Measurements from ENCODE around the gene FBXW7. TPM values are rescaled to one million over a fixed set of nuclear protein-coding genes. Genes with fewer than 3 reads are reported as not detected.

FBXW7 gene
- total and polyA plus RNA-seq, 2 of the 13 experiments (the other 11 are each of a cell fraction or from before 2014, with no cell fraction given): 5.0 to 40.9 TPM

DNA sequence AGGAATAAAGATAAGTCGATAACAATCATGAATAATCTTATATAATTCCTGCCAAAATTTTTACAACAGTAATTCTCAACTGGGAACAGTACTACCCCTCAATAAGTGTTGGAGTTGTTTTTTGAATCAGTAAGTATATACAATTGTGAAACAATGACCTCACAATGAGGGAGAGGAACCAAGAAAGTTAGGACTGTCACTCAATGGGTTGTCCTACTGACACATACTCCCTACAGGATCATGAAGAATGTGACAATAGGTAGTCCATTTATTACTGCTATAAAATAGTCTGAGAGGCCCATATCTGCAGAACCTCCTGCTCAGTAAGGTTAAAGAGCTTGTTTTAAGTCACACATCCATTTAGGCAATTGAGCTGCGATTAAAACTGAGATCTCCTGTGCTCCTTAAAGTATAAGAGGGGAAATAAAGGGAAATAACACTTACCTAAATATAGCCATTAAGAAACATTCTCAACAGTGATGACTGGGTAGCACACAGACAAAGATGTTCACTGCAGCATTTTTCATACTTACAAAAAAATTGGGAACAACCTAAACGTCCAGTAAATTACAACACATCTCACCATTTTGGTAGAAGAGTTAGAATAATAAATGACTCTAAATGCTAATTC, 26.2 kb downstream of the FBXW7 start:
- H2AFZ ChIP-seq (ENCODE audit: low read length): no peak overlapping the region
- TF ChIP-seq STAT5B (CRISPR knock-in tag; IDR thresholded peaks at IDR 0.05): no peak
- no peak for TF ChIP-seq TBX2 (CRISPR knock-in tag; IDR thresholded peaks at IDR 0.05; ENCODE audit: borderline replicate concordance)
- no peak for TF ChIP-seq RELA (CRISPR knock-in tag; IDR thresholded peaks at IDR 0.05)
- 97% methylated on average over 3 of the region's 3 CpGs for WGBS (ENCODE audit: low lambda C conversion rate)
- 0 out of 2 replicates have a peak, but pooled peaks cover 2% of the 10 kb centered on the region for H4K20me1 ChIP-seq (ENCODE audit: insufficient read depth, low read length)
- H3K9me3 ChIP-seq (ENCODE audit: low read length): no peaks in the 10 kb centered on the region
- no peak overlapping the region for H3K4me2 ChIP-seq (ENCODE audit: low read depth, low read length)
- in situ Hi-C loops (cut with HindIII; ENCODE audit: extremely low pct_ligation_motif_present, low pct_unique_long_range_greater_than_20kb) (no loop called here), intact Hi-C loops (cut with micrococcal nuclease; ENCODE audit: unreplicated experiment) (no loop called here)
- no peaks in the 10 kb centered on the region for H3K36me3 ChIP-seq (replicated peaks in 1 of 2; ENCODE audit: control insufficient read depth in 1 of 2, insufficient read depth in 2 of 2, low read length in 2 of 2)
- CTCF ChIA-PET (ENCODE audit: low intra/inter-chr PET ratio, low total read pairs): no interaction called here
- no peak for ATAC-seq
- no peaks in the 10 kb centered on the region for H3K4me1 ChIP-seq (ENCODE audit: insufficient read depth, low read length)
- no peaks in the 10 kb centered on the region for H3K27me3 ChIP-seq (ENCODE audit: control insufficient read depth in 1 of 2, insufficient read depth in 2 of 2, low read length in 2 of 2)
- FAIRE-seq: no peak
- H3K9ac ChIP-seq (ENCODE audit: insufficient read depth, low read depth, low read length): no peak overlapping the region
- POLR2A ChIA-PET: no interaction called here
- peaks cover 21% of the 10 kb centered on the region for H3K79me2 ChIP-seq (ENCODE audit: insufficient read depth, low read length)
- H3K4me3 ChIP-seq (replicated peaks in 1 of 3; ENCODE audit: insufficient read depth in 1 of 3, low read depth in 2 of 3, low read length in 3 of 3): no peak overlapping the region
- no TSS peak for BruUV-seq (replicated peaks)
- DNase-seq (ENCODE audit: low spot score): no peak
- H3K27ac ChIP-seq (ENCODE audit: extremely low read length, insufficient read depth, low read length): no peak overlapping the region

DNA sequence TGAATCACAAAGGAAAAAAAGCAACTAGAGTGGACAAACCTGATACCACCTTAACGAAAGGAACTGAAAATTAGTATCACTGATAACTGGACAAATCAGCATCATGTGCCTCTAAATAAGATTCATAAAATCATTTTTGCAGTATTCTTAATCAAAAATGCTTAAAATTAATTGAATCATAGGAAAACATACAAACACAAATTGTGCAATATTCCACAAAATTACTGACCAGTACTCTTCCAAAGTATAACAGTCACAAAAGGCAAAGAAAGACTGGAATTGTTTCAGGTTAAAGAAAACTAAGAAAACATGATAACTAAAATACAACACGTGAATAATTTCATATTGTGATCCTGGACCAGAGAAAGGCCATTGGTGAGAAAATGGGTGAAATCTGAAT, 27.1 kb downstream of the FBXW7 start:
- CTCF ChIA-PET (ENCODE audit: low intra/inter-chr PET ratio, low total read pairs): no interaction called here
- TF ChIP-seq FIP1L1 (IDR thresholded peaks at IDR 0.05; ENCODE audit: borderline replicate concordance, insufficient read depth, low read depth, low read length) (no peak), PHF8 (CRISPR knock-in tag; IDR thresholded peaks at IDR 0.05) (no peak), DR1 (CRISPR knock-in tag; IDR thresholded peaks at IDR 0.05) (no peak), TBX2 (CRISPR knock-in tag; IDR thresholded peaks at IDR 0.05; ENCODE audit: borderline replicate concordance) (no peak), SSRP1 (CRISPR knock-in tag; IDR thresholded peaks at IDR 0.05) (no peak), NFKBIZ (CRISPR knock-in tag; IDR thresholded peaks at IDR 0.05) (no peak), SRSF4 (IDR thresholded peaks at IDR 0.05; ENCODE audit: low read depth, low read length, poor library complexity, severe bottlenecking) (no peak), RBFOX2 (IDR thresholded peaks at IDR 0.05; ENCODE audit: low read depth, low read length) (no peak), NR2F1 (CRISPR knock-in tag; IDR thresholded peaks at IDR 0.05) (no peak), ZNF180 (CRISPR knock-in tag; IDR thresholded peaks at IDR 0.05; ENCODE audit: borderline replicate concordance, low read depth) (no peak), REPIN1 (CRISPR knock-in tag; IDR thresholded peaks at IDR 0.05; ENCODE audit: borderline replicate concordance, low read depth) (no peak), KDM5B (CRISPR knock-in tag; IDR thresholded peaks at IDR 0.05; ENCODE audit: borderline replicate concordance) (no peak), ZBTB1 (CRISPR knock-in tag; IDR thresholded peaks at IDR 0.05; ENCODE audit: borderline replicate concordance) (no peak), NR2F6 (IDR thresholded peaks at IDR 0.05) (no peak), NR2F6 (CRISPR knock-in tag; IDR thresholded peaks at IDR 0.05) (no peak)
- FAIRE-seq (no peak), DNase-seq (ENCODE audit: low spot score) (no peak), ATAC-seq (no peak)
- Histone ChIP-seq H3K27ac (ENCODE audit: extremely low read length, insufficient read depth, low read length) (no peak overlapping the region), H3K4me2 (ENCODE audit: low read depth, low read length) (no peak overlapping the region), H3K27me3 (ENCODE audit: control insufficient read depth in 1 of 2, insufficient read depth in 2 of 2, low read length in 2 of 2) (no peaks in the 10 kb centered on the region), H4K20me1 (ENCODE audit: insufficient read depth, low read length) (no peaks in the 10 kb centered on the region), H3K4me3 (replicated peaks in 1 of 3; ENCODE audit: insufficient read depth in 1 of 3, low read depth in 2 of 3, low read length in 3 of 3) (no peak overlapping the region), H3K36me3 (replicated peaks in 1 of 2; ENCODE audit: control insufficient read depth in 1 of 2, insufficient read depth in 2 of 2, low read length in 2 of 2) (no peaks in the 10 kb centered on the region), H3K9ac (ENCODE audit: insufficient read depth, low read depth, low read length) (no peak overlapping the region), H2AFZ (ENCODE audit: low read length) (no peak overlapping the region), H3K4me1 (ENCODE audit: insufficient read depth, low read length) (no peaks in the 10 kb centered on the region), H3K9me3 (ENCODE audit: low read length) (no peaks in the 10 kb centered on the region), H3K79me2 (ENCODE audit: insufficient read depth, low read length) (peaks cover 16% of the 10 kb centered on the region)
- WGBS (ENCODE audit: low lambda C conversion rate): 95% methylated on average over 2 of the region's 2 CpGs
- in situ Hi-C loops (cut with HindIII; ENCODE audit: extremely low pct_ligation_motif_present, low pct_unique_long_range_greater_than_20kb): no loop called here
- no TSS peak for BruUV-seq (replicated peaks)
- intact Hi-C loops (cut with micrococcal nuclease; ENCODE audit: unreplicated experiment): no loop called here
- POLR2A ChIA-PET: no interaction called here

All from HepG2 (cell line).